ENCODE data around the gene BOD1. TPM values are rescaled to one million over a fixed set of nuclear protein-coding genes. Genes with fewer than 3 reads are reported as not detected.

Gene BOD1
- 144 and 175 TPM in 2 replicates for total RNA-seq (ENCODE audit: low replicate concordance)

DNA sequence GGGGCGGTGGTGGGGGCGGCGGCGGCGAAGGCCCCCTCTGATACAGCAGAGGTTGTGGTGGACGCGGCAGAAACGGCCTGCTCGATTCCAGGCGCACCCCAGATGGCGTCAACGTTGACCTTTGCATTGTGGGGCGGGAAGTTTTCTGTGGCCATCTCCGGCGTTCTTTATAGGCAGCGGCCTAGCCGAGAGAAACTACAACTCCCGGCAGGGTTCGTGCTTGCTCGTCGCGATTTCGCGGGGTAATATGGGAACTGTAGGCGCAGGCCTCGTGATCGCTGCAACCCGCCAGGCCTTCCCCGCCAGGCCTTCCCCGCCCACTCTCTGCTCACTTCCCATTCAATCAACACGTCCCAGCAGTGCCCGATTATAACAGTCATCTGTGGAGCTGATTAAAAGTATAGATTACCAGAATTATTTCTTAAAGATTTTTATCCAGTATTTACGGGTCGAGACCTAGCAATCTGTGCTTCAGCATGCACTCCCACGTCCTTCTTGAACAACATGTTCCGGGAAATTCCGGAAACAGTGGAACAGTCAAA lies at the start of gene BOD1:
Gene BOD1 (minus strand): TSS at position 74 of the 542 bp plus-strand sequence. CDS start 214 bp downstream, outside the sequence.
- Mint-ChIP-seq H3K4me1 (peaks cover 40% of the 10 kb centered on the region), H3K27ac (peak within 1 kb of the TSS; percentile 25)
- peak within 1 kb of the TSS; percentile 79 for H2AFZ ChIP-seq (replicated peaks)

DNA sequence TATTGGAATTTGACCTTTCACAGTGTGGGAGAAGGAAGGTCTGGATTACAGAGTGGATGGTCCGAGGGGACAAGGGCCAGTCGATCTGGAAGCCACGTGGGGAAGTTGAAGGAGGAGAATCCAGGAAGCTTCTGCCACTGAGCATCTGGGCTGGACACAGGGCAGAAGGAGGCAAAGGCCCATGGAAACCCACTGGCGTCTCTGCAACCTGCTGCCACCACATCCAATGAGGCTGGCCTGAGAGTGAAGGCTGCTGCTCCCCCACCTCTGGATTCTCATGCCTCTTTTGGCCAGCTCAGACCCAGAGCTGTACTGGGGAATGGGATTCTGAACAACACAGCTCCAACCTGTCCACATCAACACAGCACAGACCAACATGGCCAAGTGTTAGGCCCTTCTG lies 48.9 kb upstream of the BOD1 start:
- no peak overlapping the region for H3K4me3 Mint-ChIP-seq
- H3K79me2 ChIP-seq (ENCODE audit: low read depth): no peaks in the 10 kb centered on the region
- no peaks in the 10 kb centered on the region for H3K36me3 Mint-ChIP-seq
- no peak for TF ChIP-seq EZH2 (IDR thresholded peaks at IDR 0.05)
- no peak for TF ChIP-seq EZH2phosphoT487 (IDR thresholded peaks at IDR 0.05)
- TF ChIP-seq CTCF (IDR thresholded peaks at IDR 0.05): no peak
- no peaks in the 10 kb centered on the region for H4K20me1 ChIP-seq (ENCODE audit: low read depth)
- H3K4me1 Mint-ChIP-seq: peaks cover 29% of the 10 kb centered on the region
- no peaks in the 10 kb centered on the region for H3K27me3 ChIP-seq
- H3K9me3 Mint-ChIP-seq: peaks cover 15% of the 10 kb centered on the region
- H3K9me3 ChIP-seq (ENCODE audit: low read depth): no peaks in the 10 kb centered on the region
- peaks cover 9% of the 10 kb centered on the region for H3K4me1 ChIP-seq
- H3K4me3 ChIP-seq: no peak overlapping the region
- H3K27ac ChIP-seq: no peak overlapping the region
- no peaks in the 10 kb centered on the region for H3F3A ChIP-seq (ENCODE audit: low read depth)
- no peak overlapping the region for H3K4me2 ChIP-seq
- peak overlapping the region; percentile 69 for H3K27ac Mint-ChIP-seq
- no peak overlapping the region for H2AFZ ChIP-seq (replicated peaks)
- no peak overlapping the region for H3K9ac ChIP-seq
- no peak for DNase-seq (ENCODE audit: low spot score)
- H3K27me3 Mint-ChIP-seq (ENCODE audit: insufficient read depth, low read depth): peaks cover 12% of the 10 kb centered on the region
- no peaks in the 10 kb centered on the region for H3K36me3 ChIP-seq

More for the DNA sequence above, at the start of gene BOD1:
- Mint-ChIP-seq H3K27me3 (ENCODE audit: insufficient read depth, low read depth) (no peaks in the 10 kb centered on the region), H3K4me3 (peak within 1 kb of the TSS; percentile 93), H3K36me3 (peaks cover 8% of the 10 kb centered on the region), H3K9me3 (no peaks in the 10 kb centered on the region)
- no peaks in the 10 kb centered on the region for H3K9me3 ChIP-seq (ENCODE audit: low read depth)
- H3K4me1 ChIP-seq: peaks cover 20% of the 10 kb centered on the region
- no peaks in the 10 kb centered on the region for H3K36me3 ChIP-seq
- no peaks in the 10 kb centered on the region for H3K27me3 ChIP-seq
- TF ChIP-seq EZH2 (IDR thresholded peaks at IDR 0.05): no peak
- no peak for TF ChIP-seq CTCF (IDR thresholded peaks at IDR 0.05)
- no peak for TF ChIP-seq EZH2phosphoT487 (IDR thresholded peaks at IDR 0.05)
- peak within 1 kb of the TSS; percentile 78 for H3K9ac ChIP-seq
- peak; percentile 98 for DNase-seq (ENCODE audit: low spot score)
- H3K4me2 ChIP-seq: peak within 1 kb of the TSS; percentile 77
- H4K20me1 ChIP-seq (ENCODE audit: low read depth): peaks cover 41% of the 10 kb centered on the region
- H3K79me2 ChIP-seq (ENCODE audit: low read depth): peaks cover 42% of the 10 kb centered on the region
- H3F3A ChIP-seq (ENCODE audit: low read depth): peaks cover 6% of the 10 kb centered on the region
- H3K27ac ChIP-seq: peak within 1 kb of the TSS; percentile 79
- H3K4me3 ChIP-seq: peak within 1 kb of the TSS; percentile 74

- no peak overlapping the region for H3K4me3 Mint-ChIP-seq
- H3K9me3 ChIP-seq (ENCODE audit: low read depth): no peaks in the 10 kb centered on the region
- no peaks in the 10 kb centered on the region for H3K36me3 Mint-ChIP-seq
- no peaks in the 10 kb centered on the region for H3K36me3 ChIP-seq
- H3K27me3 Mint-ChIP-seq (ENCODE audit: insufficient read depth, low read depth): peaks cover 8% of the 10 kb centered on the region
- H3K27me3 ChIP-seq: no peaks in the 10 kb centered on the region
- no peaks in the 10 kb centered on the region for H3K79me2 ChIP-seq (ENCODE audit: low read depth)
- H3K4me1 Mint-ChIP-seq: peaks cover 21% of the 10 kb centered on the region
- H4K20me1 ChIP-seq (ENCODE audit: low read depth): no peaks in the 10 kb centered on the region
- H3F3A ChIP-seq (ENCODE audit: low read depth): no peaks in the 10 kb centered on the region
- no peak overlapping the region for H3K4me2 ChIP-seq
- no peak overlapping the region for H3K9ac ChIP-seq
- no peak for TF ChIP-seq EZH2phosphoT487 (IDR thresholded peaks at IDR 0.05)
- TF ChIP-seq CTCF (IDR thresholded peaks at IDR 0.05): no peak
- TF ChIP-seq EZH2 (IDR thresholded peaks at IDR 0.05): no peak
- H2AFZ ChIP-seq (replicated peaks): no peak overlapping the region
- H3K4me1 ChIP-seq: peaks cover 5% of the 10 kb centered on the region
- peak overlapping the region; percentile 87 for H3K27ac Mint-ChIP-seq
- H3K9me3 Mint-ChIP-seq: peaks cover 11% of the 10 kb centered on the region
- H3K27ac ChIP-seq: no peak overlapping the region
- H3K4me3 ChIP-seq: no peak overlapping the region
- no peak for DNase-seq (ENCODE audit: low spot score)
Measured at GRCh38 chr5:173664154-173664526, 47.7 kb upstream of the BOD1 start.

All from neural progenitor cell (in vitro differentiated cells).